Thymus (tissue), 11 donors: ENCODE results near the gene CACNA2D4. TPM values are rescaled to one million over a fixed set of nuclear protein-coding genes. Genes with fewer than 3 reads are reported as not detected.

Experiments used
- DNase-seq, 9 donors: peaks; one replicate each; pipeline ENCODE4 v3.0.0-alpha.2; 2013; ENCODE audit warnings: low spot score in 9 of 9, low read depth in 6 of 9, missing footprints in 1 of 9
- H3K27ac ChIP-seq, 2 donors: one replicate each; pipeline ENCODE4 v1.5.1; 2013; ENCODE audit warnings: control low read depth in 1 of 2, low read depth in 1 of 2, low read length in 1 of 2, mild to moderate bottlenecking in 1 of 2, moderate library complexity in 1 of 2
- H3K27me3 ChIP-seq, 2 donors: one replicate each; pipeline ENCODE4 v1.5.1; 2013; ENCODE audit warnings: low read length in 1 of 2; ENCODE audit not compliant: control insufficient read depth in 2 of 2, insufficient read depth in 1 of 2
- H3K36me3 ChIP-seq, 2 donors: one replicate each; pipeline ENCODE4 v1.5.1; 2013; ENCODE audit warnings: low read length in 1 of 2, mild to moderate bottlenecking in 1 of 2, moderate library complexity in 1 of 2; ENCODE audit not compliant: control insufficient read depth in 2 of 2, insufficient read depth in 2 of 2
- H3K4me1 ChIP-seq, 2 donors: one replicate each; pipeline ENCODE4 v1.5.1; 2013; ENCODE audit warnings: low read length in 2 of 2; ENCODE audit not compliant: control insufficient read depth in 2 of 2, insufficient read depth in 2 of 2
- H3K4me3 ChIP-seq, 2 donors: one replicate each; pipeline ENCODE4 v1.5.1; 2013; ENCODE audit warnings: low read length in 2 of 2, control low read depth in 1 of 2, mild to moderate bottlenecking in 1 of 2
- H3K9me3 ChIP-seq, 2 donors: one replicate each; pipeline ENCODE4 v1.5.1; 2013; ENCODE audit warnings: low read length in 1 of 2, mild to moderate bottlenecking in 1 of 2; ENCODE audit not compliant: control insufficient read depth in 2 of 2, insufficient read depth in 1 of 2
- WGBS: extraction: QIAGEN DNeasy Blood & Tissue Kit; methylation state at CpG from one replicate; pipeline ENCODE4 v1.1.7; 2013; 5-methylcytosine and 5-hydroxymethylcytosine counted together
- polyA plus RNA-seq: library from polyadenylated mRNA; stranded (reverse); fragments of 200-250 nt; gene quantifications from one replicate; pipeline ENCODE4 v1.2.3, GENCODE V29; 2013
- total RNA-seq: library from RNA; stranded (reverse); fragments of 120-200 nt; gene quantifications from one replicate; pipeline ENCODE4 v1.2.4, GENCODE V29; 2013
- donor health status: healthy.

CACNA2D4 gene
- total and polyA plus RNA-seq, 2 donors = 4.9 to 5.1 TPM

GRCh38 chr12:1791104-1791841 is 127.2 kb downstream of the CACNA2D4 start:
- peaks cover 10 to 12% of the 10 kb centered on the region in 2 donors for H3K36me3 ChIP-seq
- H3K27me3 ChIP-seq = peaks cover 0 to 4% of the 10 kb centered on the region in 2 donors
- peak; percentile 45 to 88 (median 67) for DNase-seq
- no peaks in the 10 kb centered on the region for H3K9me3 ChIP-seq
- peaks cover 10 to 33% of the 10 kb centered on the region in 2 donors for H3K4me1 ChIP-seq
- WGBS = 8% methylated on average over 10 of the region's 10 CpGs
- H3K4me3 ChIP-seq = no peak overlapping the region
- peak overlapping the region in 1 of 2 donors; percentile 51 for H3K27ac ChIP-seq

- Histone ChIP-seq H3K4me3 (no peak overlapping the region), H3K27ac (no peak overlapping the region), H3K9me3 (no peaks in the 10 kb centered on the region), H3K4me1 (peaks cover 6 to 26% of the 10 kb centered on the region in 2 donors), H3K36me3 (peaks cover 10 to 21% of the 10 kb centered on the region in 2 donors), H3K27me3 (peaks cover 0 to 4% of the 10 kb centered on the region in 2 donors)
- DNase-seq = no peak
- WGBS = 76% methylated on average over 7 of the region's 7 CpGs
Measured at GRCh38 chr12:1790444-1790843, 128.0 kb downstream of the CACNA2D4 start.

- Histone ChIP-seq H3K27ac (no peak overlapping the region), H3K4me1 (peaks cover 6 to 20% of the 10 kb centered on the region in 2 donors), H3K27me3 (no peaks in the 10 kb centered on the region), H3K9me3 (no peaks in the 10 kb centered on the region), H3K36me3 (peaks cover 20 to 38% of the 10 kb centered on the region in 2 donors), H3K4me3 (no peak overlapping the region)
- 89% methylated on average over 6 of the region's 6 CpGs for WGBS
- DNase-seq = no peak
Measured at GRCh38 chr12:1787714-1788113, 130.7 kb downstream of the CACNA2D4 start.

- Histone ChIP-seq H3K4me1 (no peaks in the 10 kb centered on the region), H3K9me3 (no peaks in the 10 kb centered on the region), H3K36me3 (peaks cover 29 to 53% of the 10 kb centered on the region in 2 donors), H3K27me3 (no peaks in the 10 kb centered on the region), H3K4me3 (no peak overlapping the region), H3K27ac (no peak overlapping the region)
- WGBS = 97% methylated on average over 2 of the region's 2 CpGs
- no peak for DNase-seq
Measured at GRCh38 chr12:1782215-1782614, 136.2 kb downstream of the CACNA2D4 start.

GRCh38 chr12:1781772-1782171 is 136.7 kb downstream of the CACNA2D4 start:
- no peak for DNase-seq
- no peaks in the 10 kb centered on the region for H3K27me3 ChIP-seq
- H3K36me3 ChIP-seq = peaks cover 24 to 50% of the 10 kb centered on the region in 2 donors
- H3K27ac ChIP-seq = no peak overlapping the region
- 84% methylated on average over 2 of the region's 2 CpGs for WGBS
- no peak overlapping the region for H3K4me3 ChIP-seq
- H3K4me1 ChIP-seq = no peaks in the 10 kb centered on the region
- H3K9me3 ChIP-seq = no peaks in the 10 kb centered on the region

GRCh38 chr12:1779783-1780182 is 138.7 kb downstream of the CACNA2D4 start:
- Histone ChIP-seq H3K4me1 (no peaks in the 10 kb centered on the region), H3K4me3 (no peak overlapping the region), H3K27me3 (no peaks in the 10 kb centered on the region), H3K36me3 (peaks cover 26 to 37% of the 10 kb centered on the region in 2 donors), H3K9me3 (no peaks in the 10 kb centered on the region), H3K27ac (no peak overlapping the region)
- 93% methylated on average over 1 of the region's 1 CpG for WGBS
- DNase-seq = no peak

GRCh38 chr12:1778911-1779310 is 139.5 kb downstream of the CACNA2D4 start:
- no peak overlapping the region for H3K4me3 ChIP-seq
- H3K36me3 ChIP-seq = peaks cover 23 to 35% of the 10 kb centered on the region in 2 donors
- H3K9me3 ChIP-seq = no peaks in the 10 kb centered on the region
- WGBS = 97% methylated on average over 4 of the region's 4 CpGs
- H3K27me3 ChIP-seq = no peaks in the 10 kb centered on the region
- no peak overlapping the region for H3K27ac ChIP-seq
- no peak for DNase-seq
- H3K4me1 ChIP-seq = no peaks in the 10 kb centered on the region

GRCh38 chr12:1777798-1778197 is 140.7 kb downstream of the CACNA2D4 start:
- Histone ChIP-seq H3K36me3 (peaks cover 19 to 38% of the 10 kb centered on the region in 2 donors), H3K27ac (no peak overlapping the region), H3K4me3 (no peak overlapping the region), H3K4me1 (no peaks in the 10 kb centered on the region), H3K27me3 (no peaks in the 10 kb centered on the region), H3K9me3 (no peaks in the 10 kb centered on the region)
- DNase-seq = no peak
- 98% methylated on average over 5 of the region's 5 CpGs for WGBS

- Histone ChIP-seq H3K9me3 (no peaks in the 10 kb centered on the region), H3K4me1 (no peaks in the 10 kb centered on the region), H3K4me3 (no peak overlapping the region), H3K36me3 (peaks cover 17 to 34% of the 10 kb centered on the region in 2 donors), H3K27ac (no peak overlapping the region), H3K27me3 (no peaks in the 10 kb centered on the region)
- 97% methylated on average over 4 of the region's 4 CpGs for WGBS
- no peak for DNase-seq
Measured at GRCh38 chr12:1776170-1776921, 142.1 kb downstream of the CACNA2D4 start.
